Stimulated activated CD4-positive, alpha-beta T cell treated with anti-CD3 and anti-CD28 coated beads, Interleukin-4, amount 100 ng/mL, for 24 hours (primary cell): ENCODE data around the gene C12orf43.

Experiments used
- DNase-seq: peaks from one replicate; pipeline ENCODE4 v3.0.0-alpha.2; 2020

The C12orf43 gene

DNA sequence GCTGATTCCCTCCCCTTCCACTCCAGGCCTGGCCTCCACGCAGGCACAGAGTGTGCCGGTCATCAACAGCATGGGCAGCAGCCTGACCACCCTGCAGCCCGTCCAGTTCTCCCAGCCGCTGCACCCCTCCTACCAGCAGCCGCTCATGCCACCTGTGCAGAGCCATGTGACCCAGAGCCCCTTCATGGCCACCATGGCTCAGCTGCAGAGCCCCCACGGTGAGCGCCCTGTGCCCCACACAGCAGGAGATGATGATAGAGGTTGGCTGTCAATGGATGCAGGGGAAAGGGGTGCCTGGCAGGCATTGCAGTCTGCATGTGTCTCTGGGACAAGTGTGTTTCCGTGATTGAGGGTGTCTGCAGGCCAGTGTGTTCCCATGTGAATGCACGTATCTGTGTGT lies 18.8 kb downstream of the C12orf43 start:
- no peak for DNase-seq

DNA sequence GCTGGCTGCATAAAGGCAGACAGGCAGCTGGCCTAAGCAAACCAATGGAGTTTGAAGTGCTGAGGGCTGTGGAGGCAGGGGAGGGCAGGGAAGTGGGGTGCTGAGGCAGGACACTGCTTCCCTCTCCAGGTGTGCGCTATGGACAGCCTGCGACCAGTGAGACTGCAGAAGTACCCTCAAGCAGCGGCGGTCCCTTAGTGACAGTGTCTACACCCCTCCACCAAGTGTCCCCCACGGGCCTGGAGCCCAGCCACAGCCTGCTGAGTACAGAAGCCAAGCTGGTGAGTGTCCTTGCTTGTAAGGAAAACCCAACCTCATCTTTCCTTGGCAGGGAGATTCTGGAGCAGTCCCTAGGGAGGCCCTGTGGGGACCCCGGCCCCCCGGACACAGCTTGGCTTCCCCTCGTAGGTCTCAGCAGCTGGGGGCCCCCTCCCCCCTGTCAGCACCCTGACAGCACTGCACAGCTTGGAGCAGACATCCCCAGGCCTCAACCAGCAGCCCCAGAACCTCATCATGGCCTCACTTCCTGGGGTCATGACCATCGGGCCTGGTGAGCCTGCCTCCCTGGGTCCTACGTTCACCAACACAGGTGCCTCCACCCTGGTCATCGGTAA lies 20.0 kb downstream of the C12orf43 start:
- no peak for DNase-seq

DNA sequence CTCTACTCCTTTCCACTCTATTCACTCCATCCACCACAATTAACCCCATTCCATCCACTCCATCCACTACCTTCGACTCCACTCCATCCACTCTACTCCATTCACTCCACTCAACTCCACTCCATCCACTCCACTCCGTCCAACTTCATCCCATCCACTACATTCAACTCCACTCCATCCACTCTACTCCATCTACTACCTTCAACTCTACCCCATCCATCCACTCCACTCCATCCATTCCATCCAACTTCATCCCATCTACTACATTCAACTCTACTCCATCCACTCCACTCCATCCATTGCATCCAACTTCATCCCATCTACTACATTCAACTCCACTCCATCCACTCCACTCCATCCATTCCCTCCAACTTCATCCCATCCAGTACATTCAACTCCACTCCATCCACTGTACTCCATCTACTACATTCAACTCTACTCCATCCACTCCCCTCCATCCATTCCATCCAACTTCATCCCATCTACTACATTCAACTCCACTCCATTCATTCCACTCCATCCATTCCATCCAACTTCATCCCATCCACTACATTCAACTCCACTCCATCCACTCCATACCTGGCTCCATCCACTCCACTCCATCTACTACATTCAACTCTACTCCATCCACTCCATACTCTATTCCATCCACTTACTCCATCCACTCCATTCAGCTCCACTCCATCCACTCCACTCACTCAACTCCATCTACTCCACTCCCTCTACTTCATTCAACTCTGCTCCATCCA lies 21.5 kb downstream of the C12orf43 start:
- DNase-seq = no peak

DNA sequence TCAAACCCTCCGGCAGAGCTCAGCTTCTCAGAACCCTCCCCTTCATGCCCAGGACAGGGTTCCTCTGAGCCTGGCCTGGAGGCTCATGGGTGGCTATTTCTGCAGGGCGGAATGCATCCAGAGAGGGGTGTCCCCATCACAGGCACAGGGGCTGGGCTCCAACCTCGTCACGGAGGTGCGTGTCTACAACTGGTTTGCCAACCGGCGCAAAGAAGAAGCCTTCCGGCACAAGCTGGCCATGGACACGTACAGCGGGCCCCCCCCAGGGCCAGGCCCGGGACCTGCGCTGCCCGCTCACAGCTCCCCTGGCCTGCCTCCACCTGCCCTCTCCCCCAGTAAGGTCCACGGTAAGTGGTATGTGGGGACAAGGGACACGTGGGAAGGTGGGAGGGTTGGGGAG lies 22.2 kb downstream of the C12orf43 start:
- DNase-seq = no peak

DNA sequence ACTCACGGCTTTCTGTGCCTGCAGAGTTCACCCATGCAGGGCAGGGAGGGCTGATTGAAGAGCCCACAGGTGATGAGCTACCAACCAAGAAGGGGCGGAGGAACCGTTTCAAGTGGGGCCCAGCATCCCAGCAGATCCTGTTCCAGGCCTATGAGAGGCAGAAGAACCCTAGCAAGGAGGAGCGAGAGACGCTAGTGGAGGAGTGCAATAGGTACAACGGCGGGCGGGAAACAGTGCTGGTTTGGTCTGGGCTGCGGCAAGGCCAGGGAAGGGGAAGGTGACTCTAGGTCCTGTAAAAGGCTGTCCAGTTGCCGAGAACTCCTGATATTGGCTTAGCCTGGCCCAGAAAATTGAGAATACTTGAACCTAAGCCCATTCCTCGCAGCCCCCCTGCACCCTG lies 22.8 kb downstream of the C12orf43 start:
- no peak for DNase-seq

DNA sequence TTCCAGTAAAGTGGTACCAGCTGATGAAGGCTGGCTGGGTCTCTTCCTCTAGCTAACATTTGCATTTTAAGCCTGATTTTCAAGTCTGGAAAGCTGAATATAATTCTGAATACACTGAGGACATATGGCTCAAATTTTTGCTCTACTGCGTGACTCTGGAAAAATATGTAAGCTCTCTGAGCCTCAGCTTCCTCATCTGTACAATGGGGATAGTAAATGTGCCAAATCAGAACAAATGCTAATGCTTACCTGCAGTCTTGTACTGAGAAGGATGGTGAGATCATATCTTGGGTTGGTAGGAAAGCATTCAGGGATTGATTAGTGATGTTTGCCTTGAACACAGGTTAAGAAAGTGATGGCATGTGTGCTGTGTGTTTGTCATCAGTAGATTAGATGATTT lies 23.3 kb downstream of the C12orf43 start:
- DNase-seq = no peak

DNA sequence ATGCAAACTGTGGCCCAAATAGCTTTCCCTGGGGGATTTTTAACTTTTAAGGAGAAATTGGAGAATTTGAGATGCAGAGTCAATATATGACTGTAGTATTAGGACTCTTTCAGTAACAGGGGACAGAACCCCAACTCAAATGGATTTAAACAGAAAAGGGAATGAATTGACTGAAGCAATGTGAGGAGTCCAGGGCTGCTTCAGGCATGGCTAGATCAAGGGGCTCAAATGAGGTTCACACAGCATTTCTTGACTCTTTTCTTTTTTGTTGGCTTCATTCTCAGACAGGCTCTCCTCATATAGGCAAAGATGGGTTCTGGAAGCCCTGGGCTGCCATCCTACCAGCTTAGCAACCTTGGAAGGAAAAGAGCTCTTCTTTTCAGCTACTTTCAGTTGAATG lies 24.3 kb downstream of the C12orf43 start:
- DNase-seq = no peak

DNA sequence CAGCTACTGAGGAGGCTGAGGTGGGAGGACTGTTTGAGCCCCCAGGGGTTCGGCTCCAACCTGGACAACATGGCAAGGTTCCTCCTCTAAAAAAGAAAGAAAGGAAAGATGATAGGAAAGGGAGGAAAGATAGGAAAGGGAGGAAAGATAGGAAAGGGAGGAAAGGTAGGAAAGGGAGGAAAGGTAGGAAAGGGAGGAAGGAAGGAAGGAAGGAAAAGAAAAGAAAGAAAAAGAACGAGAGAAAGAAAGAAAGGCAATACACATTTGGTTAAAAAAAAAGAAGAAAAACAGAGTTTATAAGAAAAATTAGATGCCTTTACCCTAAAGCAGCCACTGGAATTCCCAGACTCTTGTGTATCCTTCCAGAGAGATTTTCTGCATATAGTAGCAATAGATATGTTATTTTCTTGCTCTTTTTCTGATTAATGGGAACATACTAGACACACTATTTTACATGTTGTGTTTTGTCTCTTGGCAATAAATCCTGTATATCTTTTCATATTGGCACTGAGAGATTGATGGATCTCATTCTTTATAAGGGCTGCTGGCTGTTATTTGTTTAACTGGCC lies 25.7 kb downstream of the C12orf43 start:
- no peak for DNase-seq

DNA sequence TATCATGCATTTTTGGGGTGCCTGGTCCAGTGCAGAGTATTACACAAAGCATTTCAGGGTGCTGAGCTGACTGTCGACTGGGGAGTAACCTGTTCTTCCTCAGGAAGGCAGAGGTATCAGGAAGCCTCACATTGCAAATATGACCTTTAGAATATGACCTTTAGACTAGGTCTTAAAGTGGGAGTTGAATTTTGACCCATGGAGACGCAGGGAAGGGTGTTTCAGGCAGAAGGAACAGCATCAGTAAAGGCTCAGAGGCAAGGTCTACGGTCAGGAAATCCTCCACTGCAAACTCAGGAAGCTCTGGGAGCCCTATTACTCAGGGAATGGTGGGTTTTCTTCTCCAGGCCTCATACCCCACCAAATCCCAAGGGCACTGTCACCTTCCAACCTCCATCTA lies 26.6 kb downstream of the C12orf43 start:
- no peak for DNase-seq

DNA sequence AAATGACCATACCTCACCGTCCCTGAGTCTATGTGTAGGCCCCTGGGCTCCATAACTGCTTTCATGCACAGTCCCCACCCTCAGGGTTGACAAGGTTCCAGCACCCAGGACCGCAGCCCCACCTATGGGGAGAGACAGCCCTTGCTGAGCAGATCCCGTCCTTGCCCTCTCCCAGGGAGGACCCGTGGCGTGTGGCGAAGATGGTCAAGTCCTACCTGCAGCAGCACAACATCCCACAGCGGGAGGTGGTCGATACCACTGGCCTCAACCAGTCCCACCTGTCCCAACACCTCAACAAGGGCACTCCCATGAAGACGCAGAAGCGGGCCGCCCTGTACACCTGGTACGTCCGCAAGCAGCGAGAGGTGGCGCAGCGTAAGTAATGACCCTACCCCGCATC lies 27.6 kb downstream of the C12orf43 start:
- no peak for DNase-seq

DNA sequence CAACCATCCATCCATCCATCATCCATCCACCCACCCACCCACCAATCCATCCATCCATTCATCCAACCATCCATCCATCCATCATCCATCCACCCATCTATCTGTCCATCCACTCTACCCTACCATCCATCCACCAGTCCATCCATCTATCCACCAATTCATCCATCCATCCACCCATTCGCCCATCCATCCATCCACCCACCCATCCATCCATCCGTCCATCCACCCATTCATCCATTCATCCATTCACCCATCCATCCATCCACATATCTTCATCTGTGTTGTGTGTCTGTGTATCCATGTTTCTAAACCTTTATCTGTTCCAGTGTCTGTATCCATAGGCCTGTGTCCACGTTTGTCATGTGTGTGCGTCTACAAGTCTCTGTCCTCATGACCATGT lies 28.1 kb downstream of the C12orf43 start:
- no peak for DNase-seq

DNA sequence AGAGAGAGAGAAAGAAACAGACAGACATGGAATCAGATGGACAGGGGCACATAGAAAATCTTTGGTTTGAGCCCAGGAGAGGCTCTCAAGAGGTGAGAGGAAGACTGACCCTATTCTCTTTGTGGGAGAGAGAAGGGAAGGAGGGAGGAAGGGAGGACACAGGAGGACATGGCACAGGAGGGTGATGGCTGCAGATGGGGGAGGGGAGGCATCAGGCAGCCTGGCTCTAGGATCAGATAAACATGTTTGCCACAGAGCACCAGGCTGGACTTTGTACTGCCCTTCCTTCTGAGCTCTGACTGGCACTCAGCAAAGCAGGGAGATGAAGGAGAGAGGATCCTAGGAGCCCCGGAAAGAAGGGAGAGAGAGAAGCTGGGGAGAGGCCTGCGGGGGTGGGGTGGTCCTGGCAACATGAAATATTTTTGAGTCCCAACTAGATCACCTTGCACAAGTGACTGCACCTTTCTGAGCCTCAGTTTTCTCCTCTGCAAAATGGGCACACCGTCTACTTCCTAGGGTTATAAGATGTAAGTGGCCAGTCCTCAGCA lies 31.9 kb downstream of the C12orf43 start:
- DNase-seq = no peak

DNA sequence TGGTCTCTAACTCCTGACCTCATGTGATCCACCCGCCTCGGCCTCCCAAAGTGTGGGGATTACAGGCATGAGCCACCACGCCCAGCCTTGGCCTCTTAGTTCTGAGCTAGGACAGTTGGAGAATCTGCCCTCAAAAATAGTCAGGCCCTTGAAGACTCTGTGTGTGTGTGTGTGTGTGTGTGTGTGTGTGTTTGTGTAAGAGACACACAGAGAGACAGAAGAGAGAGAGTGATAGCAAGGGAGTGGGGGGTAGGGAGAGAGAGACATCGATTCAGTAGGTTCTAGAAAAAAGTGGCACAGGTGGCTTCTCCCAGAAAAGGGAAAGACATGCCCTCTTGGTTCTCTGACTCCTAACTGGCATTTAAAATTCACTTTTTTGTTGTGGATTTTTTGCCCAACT lies 32.5 kb downstream of the C12orf43 start:
- no peak for DNase-seq

DNA sequence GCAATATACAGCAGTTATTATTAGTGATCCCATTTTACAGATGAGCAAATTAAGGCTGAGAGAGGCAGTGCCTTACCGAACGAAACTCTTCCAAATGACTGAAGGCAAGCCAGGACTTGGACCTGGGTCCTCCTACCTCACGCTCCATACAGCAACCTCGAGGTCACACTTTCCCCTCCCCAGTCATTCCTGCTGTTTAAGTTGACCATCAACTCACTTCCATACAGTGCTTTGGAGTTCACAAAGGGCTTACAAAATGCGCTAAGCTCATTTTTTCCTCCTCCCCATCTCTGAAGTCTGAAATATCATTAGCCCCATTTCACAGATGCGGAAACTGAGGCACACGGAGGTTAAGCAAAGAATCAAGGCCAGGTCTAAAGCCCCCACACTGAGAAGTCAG lies 33.6 kb downstream of the C12orf43 start:
- DNase-seq = no peak

DNA sequence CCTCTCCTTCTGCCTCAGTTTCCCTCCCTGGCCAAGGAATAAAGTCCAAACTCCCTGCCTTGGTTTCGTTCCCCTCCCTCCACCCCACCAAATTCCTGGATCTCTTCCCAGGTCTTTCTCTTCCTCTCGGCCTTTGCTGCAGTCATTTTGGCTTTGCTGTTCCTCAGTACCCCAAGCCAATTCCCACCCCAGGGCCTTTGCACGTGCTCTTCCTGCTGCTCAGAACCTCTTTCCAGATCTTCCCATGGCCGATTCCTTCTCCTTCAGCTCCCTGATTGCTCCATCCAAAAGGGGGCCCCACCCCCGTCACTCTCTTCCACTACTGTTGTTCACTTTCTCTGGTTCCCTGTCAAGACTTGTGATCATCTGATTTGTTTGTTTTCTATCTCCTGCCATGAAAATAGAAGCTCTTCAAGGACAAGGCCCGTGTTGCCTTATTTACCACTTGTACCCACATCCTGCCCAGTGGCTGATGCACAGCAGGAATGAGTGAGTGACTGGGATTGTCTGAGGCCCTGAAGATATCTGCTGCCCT lies 34.8 kb downstream of the C12orf43 start:
- DNase-seq = no peak

DNA sequence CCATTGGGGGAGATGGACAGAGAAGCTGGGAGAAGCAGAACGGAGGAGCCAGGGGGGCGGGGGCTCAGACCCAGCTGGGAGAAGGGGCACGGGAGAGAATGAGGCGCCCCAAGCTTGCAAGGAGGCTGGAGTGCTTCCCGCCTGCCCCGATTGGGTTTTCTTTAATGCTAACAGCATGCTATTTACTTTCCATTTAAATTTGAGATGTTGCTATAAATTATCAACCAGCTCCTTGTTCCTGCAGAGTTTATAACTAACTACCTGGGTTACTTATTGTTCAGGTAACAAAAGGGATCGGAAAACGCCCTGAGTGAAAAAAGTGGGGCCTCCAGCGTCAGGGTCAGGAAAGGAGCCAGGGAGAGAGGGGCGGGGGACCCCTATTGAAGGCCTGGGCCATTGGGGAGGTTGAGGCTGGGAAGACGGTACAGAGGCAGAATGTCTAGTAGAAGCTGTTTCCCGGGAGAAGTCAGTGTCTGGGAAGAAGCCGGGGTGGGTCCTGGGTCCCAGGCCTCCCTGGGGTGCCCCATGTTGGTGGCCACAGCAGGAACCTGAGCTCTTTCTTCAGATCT lies 35.4 kb downstream of the C12orf43 start:
- DNase-seq = no peak

DNA sequence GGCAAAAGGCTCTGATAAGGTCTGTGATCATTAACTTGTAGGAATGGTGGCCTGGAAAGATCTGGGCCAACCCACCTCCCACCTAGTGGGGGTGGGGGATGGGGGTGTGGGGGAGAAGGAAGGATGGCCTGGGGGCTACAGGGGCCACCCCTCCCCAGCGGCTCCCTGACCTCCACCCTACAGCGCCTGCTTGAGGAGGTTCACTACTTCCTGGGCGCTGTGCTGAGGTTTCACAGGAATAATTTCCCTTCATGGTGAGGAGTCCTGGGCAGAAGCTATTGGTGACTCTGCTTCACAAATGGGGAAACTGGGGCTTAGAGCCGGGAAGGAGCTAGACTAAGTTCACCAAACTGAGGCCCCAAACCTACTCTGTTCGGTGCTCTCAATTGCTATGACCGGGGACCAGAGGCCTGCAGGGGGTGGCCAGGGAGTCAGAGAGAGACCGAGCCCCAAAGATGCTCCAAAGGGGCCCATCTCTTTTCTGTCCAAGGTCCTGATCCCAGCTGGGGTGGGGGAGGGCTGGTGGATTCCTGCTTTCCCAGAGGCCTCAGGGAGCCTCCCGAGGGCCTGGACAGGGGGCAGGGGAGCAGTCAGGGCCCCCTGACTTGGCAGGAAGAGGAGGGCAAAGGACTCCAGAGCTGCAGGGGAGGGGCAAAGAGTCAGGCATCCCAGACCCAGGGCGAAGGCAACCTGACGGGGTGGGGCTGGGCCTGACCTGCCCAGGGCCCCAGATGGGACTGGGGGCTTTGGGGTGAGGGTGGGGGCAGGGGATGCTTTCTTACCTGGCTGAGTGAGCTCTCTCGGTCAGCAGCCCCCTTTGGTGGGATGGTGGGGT lies 36.2 kb downstream of the C12orf43 start:
- no peak for DNase-seq

DNA sequence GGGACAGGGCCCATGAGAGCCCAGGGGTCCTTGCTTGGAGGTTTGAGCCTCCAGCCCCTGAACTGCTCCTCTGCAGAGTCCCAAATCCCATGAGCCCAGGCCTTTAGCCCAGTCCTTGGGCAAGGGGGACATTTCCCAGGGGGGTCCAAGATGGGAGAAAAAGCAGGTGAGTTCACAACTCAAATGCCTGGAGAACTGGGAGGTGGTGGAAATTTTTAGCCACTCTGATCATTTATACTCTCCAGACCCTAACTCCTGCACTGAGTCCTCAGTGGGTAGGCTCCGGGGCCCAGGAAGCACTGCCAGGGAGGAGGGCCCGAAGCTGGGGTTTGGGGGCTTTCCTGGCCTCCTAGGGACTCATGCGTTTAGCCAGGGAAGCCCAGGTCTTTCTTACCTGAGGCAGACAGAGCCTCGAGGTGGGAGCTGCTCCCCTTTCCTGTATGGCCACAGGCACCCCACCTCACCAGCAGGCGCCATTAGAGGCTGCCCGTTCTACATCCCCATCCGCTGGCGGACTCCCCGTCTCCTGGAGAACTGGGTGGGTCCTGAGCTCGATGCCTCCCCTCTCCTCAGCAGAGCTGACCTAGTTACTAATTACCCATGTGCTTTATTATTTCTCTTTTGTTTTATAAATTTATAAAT lies 36.9 kb downstream of the C12orf43 start:
- no peak for DNase-seq

DNA sequence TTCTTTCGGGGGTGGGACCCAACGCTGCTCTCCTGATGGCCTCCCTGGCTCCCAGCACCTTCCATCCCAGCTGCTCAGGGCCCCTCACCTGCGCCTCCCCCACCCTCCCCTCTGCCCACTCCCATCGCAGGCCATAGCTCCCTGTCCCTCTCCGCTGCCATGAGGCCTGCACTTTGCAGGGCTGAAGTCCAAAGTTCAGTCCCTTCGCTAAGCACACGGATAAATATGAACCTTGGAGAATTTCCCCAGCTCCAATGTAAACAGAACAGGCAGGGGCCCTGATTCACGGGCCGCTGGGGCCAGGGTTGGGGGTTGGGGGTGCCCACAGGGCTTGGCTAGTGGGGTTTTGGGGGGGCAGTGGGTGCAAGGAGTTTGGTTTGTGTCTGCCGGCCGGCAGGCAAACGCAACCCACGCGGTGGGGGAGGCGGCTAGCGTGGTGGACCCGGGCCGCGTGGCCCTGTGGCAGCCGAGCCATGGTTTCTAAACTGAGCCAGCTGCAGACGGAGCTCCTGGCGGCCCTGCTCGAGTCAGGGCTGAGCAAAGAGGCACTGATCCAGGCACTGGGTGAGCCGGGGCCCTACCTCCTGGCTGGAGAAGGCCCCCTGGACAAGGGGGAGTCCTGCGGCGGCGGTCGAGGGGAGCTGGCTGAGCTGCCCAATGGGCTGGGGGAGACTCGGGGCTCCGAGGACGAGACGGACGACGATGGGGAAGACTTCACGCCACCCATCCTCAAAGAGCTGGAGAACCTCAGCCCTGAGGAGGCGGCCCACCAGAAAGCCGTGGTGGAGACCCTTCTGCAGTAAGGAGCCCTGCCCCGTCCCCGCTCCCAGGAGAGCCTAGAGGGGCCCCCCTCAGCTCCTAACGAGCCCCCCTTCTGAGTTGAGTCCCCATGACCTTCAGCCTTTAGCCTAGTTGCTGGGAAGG lies 37.7 kb downstream of the C12orf43 start, which contains the start of gene HNF1A:
HNF1A (plus strand) TSS at position 248 of the 924 bp plus-strand sequence; CDS start at position 474, 226 bp downstream.
- no peak for DNase-seq

DNA sequence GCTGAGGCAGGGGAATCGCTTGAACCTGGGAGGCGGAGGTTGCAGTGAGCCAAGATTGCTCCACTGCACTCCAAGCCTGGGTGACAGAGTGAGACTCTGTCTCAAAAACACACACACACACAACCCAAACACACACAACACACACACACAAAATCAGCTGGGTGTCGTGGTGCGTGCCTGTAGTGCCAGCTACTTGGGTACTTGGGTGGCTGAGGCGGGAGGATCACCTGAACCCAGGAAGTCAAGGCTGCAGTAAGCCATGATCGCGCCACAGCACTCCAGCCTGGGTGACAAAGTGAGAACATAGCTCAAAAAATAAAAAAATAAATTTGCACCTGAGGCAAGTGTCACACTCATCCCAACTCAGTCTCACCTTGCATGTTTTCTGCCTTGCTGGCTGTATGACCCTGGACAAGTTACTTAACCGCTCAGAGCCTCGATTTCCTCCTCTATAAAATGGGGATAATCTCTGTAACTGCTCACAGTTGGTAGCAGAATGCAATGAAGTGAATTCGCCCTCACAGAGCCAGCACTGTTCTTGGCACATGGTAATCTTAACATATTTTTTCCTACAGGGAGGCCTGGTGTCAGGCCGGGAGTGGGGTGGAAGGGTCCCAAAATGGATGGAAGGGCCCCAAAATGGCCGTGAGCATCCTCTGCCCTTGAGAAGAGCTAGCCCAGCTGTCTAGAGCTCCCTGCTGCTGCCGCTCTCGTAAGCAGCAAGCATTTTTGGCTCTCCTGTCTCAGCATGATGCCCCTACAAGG lies 38.6 kb downstream of the C12orf43 start:
- DNase-seq = no peak
